Stimulated activated effector memory CD8-positive, alpha-beta T cell treated with anti-CD3 and anti-CD28 coated beads, Interleukin-12 subunit alpha, Interleukin-12 subunit beta, amount 100 ng/mL, for 72 hours (primary cell): Measurements from ENCODE around the gene SLC16A14.
"Not testable (repeated sequence)": the region's sequence is repeated elsewhere in the genome, so short reads cannot be mapped to it uniquely, and the experiment has no call there.

ENCODE experiments used
- ATAC-seq: fragments of 150-1000 bp; cut with Tn5 transposase; 2 replicates; pipeline ENCODE4 v1.10.0; 2021
- DNase-seq, 2 donors: peaks; one replicate each; pipeline ENCODE4 v3.0.0; 2021 to 2022; ENCODE audit warnings: low spot score in 2 of 2
- H3K27ac Mint-ChIP-seq: one replicate; pipeline ENCODE4 v1.8.0; 2022; ENCODE audit warnings: mild to moderate bottlenecking, mixed read lengths
- H3K36me3 Mint-ChIP-seq: one replicate; pipeline ENCODE4 v1.8.0; 2022; ENCODE audit warnings: mild to moderate bottlenecking, mixed read lengths
- H3K4me1 Mint-ChIP-seq: one replicate; pipeline ENCODE4 v1.8.0; 2022; ENCODE audit warnings: mixed read lengths
- H3K4me3 Mint-ChIP-seq: one replicate; pipeline ENCODE4 v1.8.0; 2022; ENCODE audit warnings: mild to moderate bottlenecking, mixed read lengths
- H3K9me3 Mint-ChIP-seq: one replicate; pipeline ENCODE4 v1.8.0; 2022; ENCODE audit warnings: mixed read lengths

SLC16A14 gene, protein sequence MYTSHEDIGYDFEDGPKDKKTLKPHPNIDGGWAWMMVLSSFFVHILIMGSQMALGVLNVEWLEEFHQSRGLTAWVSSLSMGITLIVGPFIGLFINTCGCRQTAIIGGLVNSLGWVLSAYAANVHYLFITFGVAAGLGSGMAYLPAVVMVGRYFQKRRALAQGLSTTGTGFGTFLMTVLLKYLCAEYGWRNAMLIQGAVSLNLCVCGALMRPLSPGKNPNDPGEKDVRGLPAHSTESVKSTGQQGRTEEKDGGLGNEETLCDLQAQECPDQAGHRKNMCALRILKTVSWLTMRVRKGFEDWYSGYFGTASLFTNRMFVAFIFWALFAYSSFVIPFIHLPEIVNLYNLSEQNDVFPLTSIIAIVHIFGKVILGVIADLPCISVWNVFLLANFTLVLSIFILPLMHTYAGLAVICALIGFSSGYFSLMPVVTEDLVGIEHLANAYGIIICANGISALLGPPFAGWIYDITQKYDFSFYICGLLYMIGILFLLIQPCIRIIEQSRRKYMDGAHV

DNA sequence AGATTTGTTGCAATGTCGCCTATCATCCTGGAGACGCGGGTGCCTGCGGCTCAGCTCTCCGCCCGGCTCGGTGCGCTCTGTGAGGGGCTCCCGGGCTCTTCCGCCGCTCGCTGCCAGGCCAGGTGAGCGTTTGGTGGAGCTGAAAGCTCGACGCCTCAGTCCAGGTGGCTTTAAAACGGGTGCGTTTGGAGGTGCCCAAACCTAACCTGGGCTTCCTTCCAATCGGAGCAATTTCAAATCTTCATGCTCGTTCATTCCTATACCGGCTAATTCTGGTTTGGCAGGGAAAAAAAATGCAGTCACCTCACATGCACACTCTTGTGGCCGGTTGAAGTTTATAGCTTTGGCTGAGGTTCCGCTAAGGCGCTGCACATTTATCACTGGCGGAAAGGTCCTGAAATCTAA is at the start of gene SLC16A14:
TSS of gene SLC16A14 (minus strand) at position 274 of the 405 bp plus-strand sequence. CDS start 9,572 bp downstream, outside the sequence.
- ATAC-seq, result peak; percentile 3
- no peak within 1 kb of the TSS for H3K27ac Mint-ChIP-seq
- peak within 1 kb of the TSS; percentile 67 for H3K4me3 Mint-ChIP-seq
- DNase-seq, result peak in 1 of 2 donors; percentile 51
- H3K9me3 Mint-ChIP-seq, result peaks cover 1% of the 10 kb centered on the region
- no peaks in the 10 kb centered on the region for H3K36me3 Mint-ChIP-seq
- H3K4me1 Mint-ChIP-seq, result peaks cover 29% of the 10 kb centered on the region

DNA sequence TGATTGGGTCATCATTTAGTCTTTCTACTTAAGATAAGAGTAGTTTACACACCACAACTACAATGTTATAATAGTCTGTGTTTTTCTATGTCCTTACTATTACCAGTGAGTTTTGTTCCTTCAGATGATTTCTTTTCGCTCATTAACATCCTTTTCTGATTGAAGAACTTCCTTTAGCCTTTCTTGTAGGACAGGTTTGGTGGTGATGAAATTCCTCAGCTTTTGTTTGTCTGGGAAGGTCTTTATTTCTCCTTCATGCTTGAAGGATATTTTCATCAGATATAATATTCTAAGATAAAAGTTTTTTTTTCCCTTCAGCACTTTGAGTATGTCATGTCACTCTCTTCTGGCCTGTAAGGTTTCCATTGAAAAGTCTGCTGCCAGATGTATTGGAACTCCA is 38.0 kb upstream of the SLC16A14 start:
- no peak for DNase-seq
- no peaks in the 10 kb centered on the region for H3K4me1 Mint-ChIP-seq
- peaks cover 15% of the 10 kb centered on the region for H3K9me3 Mint-ChIP-seq
- H3K36me3 Mint-ChIP-seq, result no peaks in the 10 kb centered on the region
- no peak for ATAC-seq
- H3K27ac Mint-ChIP-seq, result no peak overlapping the region
- no peak overlapping the region for H3K4me3 Mint-ChIP-seq

DNA sequence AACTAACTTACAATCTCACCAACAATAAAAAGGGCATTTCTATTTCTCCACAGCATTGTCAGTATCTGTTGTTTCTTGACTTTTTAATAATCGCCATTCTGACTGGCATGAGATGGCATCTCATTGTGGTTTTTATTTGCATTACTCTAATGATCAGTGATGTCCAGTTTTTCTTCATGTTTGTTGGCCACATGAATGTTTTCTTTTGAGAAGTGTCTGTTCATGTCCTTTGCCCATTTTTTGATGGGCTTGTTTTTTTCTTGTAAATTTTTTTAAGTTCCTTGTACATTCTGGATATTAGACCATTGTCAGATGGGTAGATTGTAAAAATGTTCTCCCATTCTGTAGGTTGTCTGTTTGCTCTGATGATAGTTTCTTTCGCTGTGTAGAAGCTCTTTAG is 33.2 kb upstream of the SLC16A14 start:
- H3K27ac Mint-ChIP-seq, ATAC-seq, H3K36me3 Mint-ChIP-seq, H3K4me1 Mint-ChIP-seq, DNase-seq, H3K4me3 Mint-ChIP-seq: not testable (repeated sequence)
- peaks cover 10% of the 10 kb centered on the region for H3K9me3 Mint-ChIP-seq

DNA sequence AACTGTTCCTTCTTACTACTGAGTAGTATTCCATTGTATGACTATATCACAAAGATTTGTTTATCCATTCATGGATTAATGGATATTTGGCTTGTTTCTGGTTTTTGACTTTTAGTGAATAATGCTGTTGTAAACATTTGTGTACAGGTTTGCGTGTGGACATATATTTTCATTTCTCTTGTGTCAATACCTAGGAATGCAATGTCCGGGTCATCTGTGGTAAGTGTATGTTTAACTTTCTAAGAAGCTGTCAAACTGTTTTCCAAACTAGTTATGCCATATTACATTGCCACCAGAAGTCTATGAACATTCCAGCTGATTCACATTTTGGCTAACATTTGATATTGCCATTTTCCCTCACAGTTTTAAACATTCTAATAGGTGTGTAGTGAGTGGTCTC is 29.1 kb upstream of the SLC16A14 start:
- Mint-ChIP-seq H3K4me3 (no peak overlapping the region), H3K9me3 (peaks cover 4% of the 10 kb centered on the region), H3K27ac (no peak overlapping the region), H3K36me3 (no peaks in the 10 kb centered on the region), H3K4me1 (no peaks in the 10 kb centered on the region)
- ATAC-seq (no peak), DNase-seq (no peak)

DNA sequence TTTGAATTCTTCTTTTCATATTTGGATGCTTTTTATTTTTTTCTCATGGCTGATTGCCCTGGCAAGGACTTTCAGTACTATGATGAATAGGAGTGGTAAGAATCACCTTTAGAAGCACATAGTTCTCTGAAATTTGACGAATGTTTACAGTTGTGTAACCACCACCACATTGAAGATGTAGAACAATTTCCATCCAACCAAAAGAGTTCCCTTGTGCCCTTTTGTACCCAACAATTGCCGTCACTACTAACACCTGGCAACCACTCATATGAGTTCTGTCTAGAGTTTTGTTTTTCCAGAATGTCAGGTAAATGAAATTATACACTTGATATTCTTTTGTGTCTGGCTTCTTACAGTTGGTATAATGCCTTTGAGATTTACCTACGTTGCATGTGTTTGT is 28.7 kb upstream of the SLC16A14 start:
- Mint-ChIP-seq H3K9me3 (peaks cover 4% of the 10 kb centered on the region), H3K27ac (no peak overlapping the region), H3K36me3 (no peaks in the 10 kb centered on the region), H3K4me1 (no peaks in the 10 kb centered on the region), H3K4me3 (no peak overlapping the region)
- DNase-seq (no peak), ATAC-seq (no peak)

DNA sequence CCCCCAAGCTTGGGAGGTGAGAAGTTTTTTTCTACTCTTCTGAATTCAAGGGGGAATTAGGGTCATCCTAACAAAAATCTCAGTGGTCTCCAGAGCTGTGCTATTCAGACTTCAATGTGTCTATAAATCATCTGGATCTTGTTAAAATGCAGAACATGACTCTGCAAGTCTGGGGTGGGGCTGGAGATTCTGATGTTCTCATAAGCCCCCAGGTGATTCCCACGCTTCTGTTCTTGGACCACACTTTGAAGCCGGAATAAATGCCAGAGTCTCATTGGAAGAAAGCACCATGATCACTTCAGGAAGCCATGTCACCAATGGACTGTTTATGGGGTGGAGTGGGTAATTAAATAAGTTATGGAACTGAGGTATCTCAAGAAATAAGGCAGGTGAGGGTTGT is 22.2 kb upstream of the SLC16A14 start:
- no peak overlapping the region for H3K4me3 Mint-ChIP-seq
- H3K27ac Mint-ChIP-seq, result no peak overlapping the region
- peaks cover 2% of the 10 kb centered on the region for H3K9me3 Mint-ChIP-seq
- DNase-seq (no peak), ATAC-seq (no peak)
- H3K36me3 Mint-ChIP-seq, result no peaks in the 10 kb centered on the region
- H3K4me1 Mint-ChIP-seq, result no peaks in the 10 kb centered on the region

DNA sequence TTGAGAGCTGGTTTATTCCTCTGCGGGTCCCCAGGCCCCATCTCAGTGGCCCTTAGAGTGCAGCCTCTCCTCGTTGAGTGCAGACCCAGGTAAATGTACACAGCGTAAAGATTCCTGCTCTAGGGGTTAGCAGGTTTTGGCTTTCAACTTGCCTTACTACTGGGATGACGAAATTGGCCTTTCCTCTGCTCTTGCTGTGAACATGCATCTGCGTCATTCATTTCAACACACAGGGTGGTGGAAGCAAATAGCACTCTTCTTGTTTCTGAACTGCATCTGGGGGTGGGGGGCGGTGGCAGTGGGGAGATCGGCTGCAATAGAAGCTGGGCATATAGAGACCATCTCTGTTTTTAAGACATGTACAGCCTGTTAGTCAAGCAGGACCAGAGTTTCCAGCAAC is 16.5 kb upstream of the SLC16A14 start:
- H3K36me3 Mint-ChIP-seq, result no peaks in the 10 kb centered on the region
- DNase-seq (no peak), ATAC-seq (no peak)
- no peaks in the 10 kb centered on the region for H3K4me1 Mint-ChIP-seq
- no peak overlapping the region for H3K27ac Mint-ChIP-seq
- H3K4me3 Mint-ChIP-seq, result no peak overlapping the region
- H3K9me3 Mint-ChIP-seq, result no peaks in the 10 kb centered on the region

DNA sequence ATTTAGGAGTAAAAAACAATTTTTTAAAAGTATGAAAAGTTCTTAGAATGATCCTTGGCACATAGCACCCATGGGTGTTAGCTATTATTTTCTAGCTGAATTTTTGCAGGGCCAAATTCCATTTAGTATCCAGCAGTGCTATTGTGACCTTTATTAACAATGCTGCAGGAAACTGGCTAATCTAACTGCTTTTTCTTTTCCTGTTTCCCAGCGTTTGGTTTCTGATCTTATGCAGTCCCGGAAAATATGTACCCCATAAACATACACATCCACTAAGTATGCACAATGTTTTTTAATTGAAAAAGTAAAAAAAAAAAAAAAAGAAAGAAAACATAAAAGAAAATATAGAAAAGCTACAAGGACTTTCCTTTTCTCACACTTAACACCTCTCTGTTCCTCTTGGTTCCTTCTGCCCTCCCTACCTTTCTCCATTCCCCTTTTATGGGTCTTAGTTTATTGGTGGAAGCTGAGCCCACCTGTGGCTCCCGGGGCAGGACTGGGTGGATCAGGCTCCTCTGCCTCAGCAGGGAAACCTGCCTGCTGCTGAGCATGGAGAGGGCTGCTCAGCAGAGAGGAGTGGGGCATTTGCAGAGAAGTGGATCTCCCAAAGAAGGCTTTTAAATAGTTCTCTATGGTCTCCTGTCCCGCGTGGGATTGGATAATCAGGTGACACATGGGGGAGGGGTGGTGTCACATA is 9.3 kb upstream of the SLC16A14 start:
- Mint-ChIP-seq H3K27ac (no peak overlapping the region), H3K9me3 (peaks cover 2% of the 10 kb centered on the region), H3K36me3 (no peaks in the 10 kb centered on the region), H3K4me3 (no peak overlapping the region), H3K4me1 (no peaks in the 10 kb centered on the region)
- no peak for ATAC-seq
- no peak for DNase-seq

DNA sequence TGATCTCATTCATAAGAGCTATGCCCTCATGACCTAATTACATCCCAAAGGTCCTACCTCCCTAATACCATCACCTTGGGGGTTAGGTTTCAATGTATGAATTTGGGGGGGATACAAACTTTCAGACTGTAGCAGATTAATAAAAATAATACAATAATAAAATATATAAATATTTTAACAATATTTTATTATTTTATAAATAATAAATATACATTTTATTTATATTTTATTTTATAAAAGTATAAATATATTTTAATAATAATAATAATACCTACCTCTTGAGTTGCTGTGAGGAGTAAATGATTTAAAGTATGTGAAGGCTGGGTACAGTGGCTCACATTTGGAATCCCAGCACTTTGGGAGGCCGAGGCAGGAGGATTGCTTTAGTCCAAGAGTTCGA is 8.1 kb upstream of the SLC16A14 start:
- Mint-ChIP-seq H3K4me1 (no peaks in the 10 kb centered on the region), H3K9me3 (peaks cover 2% of the 10 kb centered on the region), H3K4me3 (no peak overlapping the region), H3K36me3 (no peaks in the 10 kb centered on the region), H3K27ac (no peak overlapping the region)
- DNase-seq, result no peak
- ATAC-seq, result no peak

DNA sequence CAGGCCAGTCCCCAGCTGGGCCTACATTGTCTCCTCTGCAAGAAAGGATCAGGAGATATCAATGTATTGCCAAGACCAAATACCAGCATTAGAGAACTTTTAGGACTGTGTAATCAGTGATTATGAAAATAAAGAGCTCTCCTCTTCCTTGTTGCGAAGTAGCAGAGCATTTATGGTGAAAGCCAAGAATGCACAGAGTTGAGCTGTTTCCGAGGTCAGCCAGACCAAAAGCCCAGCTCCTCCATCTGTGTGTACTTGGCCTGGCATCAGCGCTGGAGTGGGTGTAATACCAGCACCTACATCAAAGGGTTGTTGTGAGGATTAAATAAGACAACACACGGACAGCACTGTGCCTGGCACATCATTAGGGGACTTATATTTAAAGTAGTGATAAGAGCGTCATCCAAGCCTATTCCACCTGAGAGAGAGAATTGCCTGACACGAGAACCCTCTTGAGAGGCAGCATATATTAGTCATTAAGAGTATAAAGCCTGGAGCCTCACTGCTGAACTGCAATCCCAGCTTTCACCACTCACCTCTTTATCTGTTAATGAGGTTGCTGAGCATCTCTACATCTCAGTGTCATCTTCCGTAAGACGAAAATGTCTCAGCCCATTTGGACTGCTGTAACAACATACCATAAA is 7.4 kb upstream of the SLC16A14 start:
- Mint-ChIP-seq H3K4me1 (no peaks in the 10 kb centered on the region), H3K4me3 (no peak overlapping the region), H3K27ac (no peak overlapping the region), H3K36me3 (no peaks in the 10 kb centered on the region), H3K9me3 (peaks cover 2% of the 10 kb centered on the region)
- ATAC-seq, result no peak
- no peak for DNase-seq

DNA sequence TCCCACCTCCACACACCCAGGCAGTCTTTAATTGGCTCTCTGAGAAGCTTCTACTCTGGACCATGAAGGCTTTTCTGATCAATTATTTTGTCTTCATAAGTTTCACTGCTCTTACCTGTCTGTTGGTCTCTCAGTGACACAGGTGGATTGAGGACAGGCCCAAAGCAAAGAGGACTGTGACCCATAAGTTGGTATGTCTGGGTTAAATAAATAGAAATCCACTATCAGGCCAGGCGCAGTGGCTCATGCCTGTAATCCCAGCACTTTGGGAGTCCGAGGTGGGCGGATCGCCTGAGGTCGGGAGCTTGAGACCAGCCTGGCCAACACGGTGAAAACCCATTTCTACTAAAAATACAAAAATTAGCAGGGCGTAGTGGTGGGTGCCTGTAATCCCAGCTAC is 2.7 kb upstream of the SLC16A14 start:
- ATAC-seq (no peak), DNase-seq (no peak)
- Mint-ChIP-seq H3K27ac (no peak overlapping the region), H3K36me3 (no peaks in the 10 kb centered on the region), H3K4me1 (peaks cover 29% of the 10 kb centered on the region), H3K4me3 (no peak overlapping the region), H3K9me3 (peaks cover 2% of the 10 kb centered on the region)

DNA sequence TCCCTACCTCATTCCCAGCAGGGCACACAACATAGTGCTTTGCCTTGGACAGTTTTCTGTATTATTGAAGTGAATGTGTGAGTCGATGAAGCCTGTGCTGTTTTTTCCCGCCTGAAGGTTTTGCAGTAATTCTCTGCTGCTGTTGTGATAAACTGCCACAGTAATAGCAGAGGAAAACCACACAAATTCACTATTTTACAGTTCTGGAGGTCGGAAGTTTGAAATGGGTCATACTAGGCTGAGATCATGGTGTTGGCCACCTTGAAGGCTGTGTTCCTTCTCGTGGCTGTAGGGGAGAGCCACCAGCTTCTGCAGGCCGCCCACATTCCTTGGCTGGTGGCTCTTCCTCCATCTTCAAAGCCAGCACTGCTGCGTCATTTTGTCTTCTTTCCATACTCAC is 678 bp upstream of the SLC16A14 start:
- Mint-ChIP-seq H3K27ac (no peak overlapping the region), H3K36me3 (no peaks in the 10 kb centered on the region), H3K9me3 (peaks cover 2% of the 10 kb centered on the region), H3K4me1 (peaks cover 29% of the 10 kb centered on the region), H3K4me3 (peak overlapping the region; percentile 67)
- ATAC-seq (peak; percentile 79), DNase-seq (peak in 1 of 2 donors; percentile 50)

DNA sequence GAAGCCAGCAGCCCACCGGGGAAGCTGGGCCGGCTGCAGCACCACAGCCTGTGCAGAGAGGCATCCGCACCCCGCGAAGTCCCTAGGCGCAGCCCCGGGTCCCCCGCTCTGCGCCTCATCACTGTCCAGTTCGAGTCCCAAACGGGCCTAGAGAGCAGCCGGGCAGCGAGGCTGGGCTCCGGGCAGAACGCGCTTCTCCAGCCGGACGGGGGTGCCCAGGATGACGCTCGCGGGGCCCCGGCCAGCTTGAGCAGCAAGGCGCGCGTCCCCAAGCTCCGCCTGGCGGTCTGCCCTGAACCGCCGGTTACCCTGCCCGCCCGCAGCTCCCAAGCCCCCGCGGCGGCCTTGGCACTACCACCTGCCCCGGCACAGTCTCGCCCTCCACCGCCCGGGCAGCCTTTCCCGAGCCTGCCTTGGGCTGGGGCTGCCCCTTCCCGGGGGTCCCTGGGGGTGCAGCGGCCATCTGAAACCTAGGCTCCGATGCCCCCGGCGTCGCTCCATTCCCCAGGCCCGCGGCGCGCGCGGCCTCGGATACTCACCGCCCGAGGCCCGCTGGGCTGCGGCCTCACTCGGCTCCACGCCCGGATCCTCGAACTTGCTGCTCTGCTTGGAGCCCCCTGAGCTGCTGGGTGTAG is 591 bp downstream of the SLC16A14 start:
- ATAC-seq, result peak; percentile 44
- Mint-ChIP-seq H3K36me3 (no peaks in the 10 kb centered on the region), H3K4me3 (peak overlapping the region; percentile 67), H3K27ac (no peak overlapping the region), H3K9me3 (no peaks in the 10 kb centered on the region), H3K4me1 (peaks cover 29% of the 10 kb centered on the region)
- peak; percentile 26 to 80 for DNase-seq

DNA sequence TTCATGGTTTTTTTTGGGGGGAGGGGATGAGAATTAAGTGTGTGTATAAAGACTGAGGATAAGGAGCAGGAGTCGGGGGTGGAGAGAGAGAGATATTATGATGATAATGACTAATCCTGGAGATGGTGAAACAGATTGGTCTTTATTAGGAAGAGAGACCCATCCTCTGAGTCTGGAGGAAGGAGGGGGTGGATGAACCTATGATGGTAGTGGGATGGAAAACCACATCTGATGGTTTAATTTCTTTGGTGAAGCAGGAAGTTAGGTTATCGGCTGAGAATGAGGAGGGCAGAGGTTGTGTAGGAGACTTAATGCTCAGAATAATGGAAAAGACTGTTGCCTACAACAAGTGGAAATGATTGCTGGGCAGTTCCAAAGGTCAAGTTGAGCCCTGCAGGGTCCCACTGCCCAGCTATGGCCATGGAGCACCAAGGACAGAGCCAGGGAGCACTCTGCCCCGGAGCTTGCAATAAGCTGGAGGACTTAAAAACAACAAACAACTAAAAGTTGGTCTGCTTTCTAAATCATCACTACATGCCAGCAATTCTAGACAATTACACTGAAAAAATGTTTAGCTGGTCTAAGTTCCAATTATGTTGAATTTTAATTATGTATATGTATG is 7.9 kb downstream of the SLC16A14 start:
- DNase-seq, result no peak
- Mint-ChIP-seq H3K4me1 (peaks cover 5% of the 10 kb centered on the region), H3K9me3 (no peaks in the 10 kb centered on the region), H3K36me3 (no peaks in the 10 kb centered on the region), H3K27ac (no peak overlapping the region), H3K4me3 (no peak overlapping the region)
- no peak for ATAC-seq
